ENCODE results near the gene C1QTNF5. TPM values are rescaled to one million over a fixed set of nuclear protein-coding genes. Genes with fewer than 3 reads are reported as not detected.
A peak's percentile ranks its signal among the peaks of the same experiment; 100 is the strongest.

The C1QTNF5 gene
- total and polyA plus RNA-seq, 2 experiments from 2014 or later, result 5.8 to 8.0 TPM

- no peak for TF ChIP-seq CTCF (IDR thresholded peaks at IDR 0.05; ENCODE audit: low read depth, low read length)
- Histone ChIP-seq H3K4me1 (ENCODE audit: low read depth) (peaks cover 54% of the 10 kb centered on the region), H3K36me3 (no peaks in the 10 kb centered on the region), H3K9me3 (ENCODE audit: low read depth) (no peaks in the 10 kb centered on the region), H3K4me3 (peak overlapping the region; percentile 9), H3K27me3 (peaks cover 7% of the 10 kb centered on the region), H3K27ac (peak overlapping the region; percentile 50)
- peak; percentile 65 to 79 for DNase-seq (ENCODE audit: low read depth in 1 of 2, low spot score in 1 of 2)
These were observed 19.7 kb downstream of the C1QTNF5 start for GRCh38 chr11:119320776-119321524.

GRCh38 chr11:119320240-119320775 is 20.4 kb downstream of the C1QTNF5 start:
- no peak overlapping the region for H3K27ac ChIP-seq
- H3K4me3 ChIP-seq, result no peak overlapping the region
- TF ChIP-seq CTCF (IDR thresholded peaks at IDR 0.05; ENCODE audit: low read depth, low read length), result no peak
- H3K36me3 ChIP-seq, result no peaks in the 10 kb centered on the region
- H3K4me1 ChIP-seq (ENCODE audit: low read depth), result peaks cover 58% of the 10 kb centered on the region
- H3K9me3 ChIP-seq (ENCODE audit: low read depth), result no peaks in the 10 kb centered on the region
- peak in 1 of 2 donors; percentile 48 for DNase-seq (ENCODE audit: low read depth in 1 of 2, low spot score in 1 of 2)
- H3K27me3 ChIP-seq, result peaks cover 14% of the 10 kb centered on the region

- Histone ChIP-seq H3K27ac (no peak overlapping the region), H3K36me3 (no peaks in the 10 kb centered on the region), H3K4me1 (ENCODE audit: low read depth) (peaks cover 58% of the 10 kb centered on the region), H3K27me3 (peaks cover 19% of the 10 kb centered on the region), H3K4me3 (no peak overlapping the region), H3K9me3 (ENCODE audit: low read depth) (no peaks in the 10 kb centered on the region)
- no peak for TF ChIP-seq CTCF (IDR thresholded peaks at IDR 0.05; ENCODE audit: low read depth, low read length)
- DNase-seq (ENCODE audit: low read depth in 1 of 2, low spot score in 1 of 2), result no peak
These were observed 20.9 kb downstream of the C1QTNF5 start for GRCh38 chr11:119319700-119320239.

- Histone ChIP-seq H3K27me3 (peaks cover 24% of the 10 kb centered on the region), H3K9me3 (ENCODE audit: low read depth) (no peaks in the 10 kb centered on the region), H3K4me3 (no peak overlapping the region), H3K36me3 (no peaks in the 10 kb centered on the region), H3K27ac (no peak overlapping the region), H3K4me1 (ENCODE audit: low read depth) (peaks cover 55% of the 10 kb centered on the region)
- TF ChIP-seq CTCF (IDR thresholded peaks at IDR 0.05; ENCODE audit: low read depth, low read length), result no peak
- no peak for DNase-seq (ENCODE audit: low read depth in 1 of 2, low spot score in 1 of 2)
These were observed 21.5 kb downstream of the C1QTNF5 start for GRCh38 chr11:119319136-119319699.

- no peak for TF ChIP-seq CTCF (IDR thresholded peaks at IDR 0.05; ENCODE audit: low read depth, low read length)
- DNase-seq (ENCODE audit: low read depth in 1 of 2, low spot score in 1 of 2), result peak; percentile 39 to 85
- H3K27ac ChIP-seq, result peak overlapping the region; percentile 12
- no peaks in the 10 kb centered on the region for H3K9me3 ChIP-seq (ENCODE audit: low read depth)
- H3K36me3 ChIP-seq, result no peaks in the 10 kb centered on the region
- H3K27me3 ChIP-seq, result peaks cover 24% of the 10 kb centered on the region
- H3K4me3 ChIP-seq, result no peak overlapping the region
- peaks cover 50% of the 10 kb centered on the region for H3K4me1 ChIP-seq (ENCODE audit: low read depth)
These were observed 22.2 kb downstream of the C1QTNF5 start for GRCh38 chr11:119318240-119319135.
